Amniotic epithelial cell (primary cell): Measurements from ENCODE around the gene SCIMP.
A peak's percentile ranks its signal among the peaks of the same experiment; 100 is the strongest.
"Not testable (repeated sequence)": the region's sequence is repeated elsewhere in the genome, so short reads cannot be mapped to it uniquely, and the experiment has no call there.

Experiments
- DNase-seq: peaks from one replicate; pipeline ENCODE4 v3.0.0-alpha.2; 2010; ENCODE audit warnings: low read depth

The SCIMP gene

GRCh38 chr17:5234645-5235576 is at the start of gene SCIMP:
TSS of gene SCIMP (minus strand) at chr17:5234860. CDS start at chr17:5234755, 105 bp downstream.
- DNase-seq, result no peak

- peak; percentile 44 for DNase-seq
Measured at GRCh38 chr17:5283571-5284315, 49.1 kb upstream of the SCIMP start.

GRCh38 chr17:5282642-5283217 is 48.1 kb upstream of the SCIMP start:
- no peak for DNase-seq

- DNase-seq, result peak; percentile 78
Measured at GRCh38 chr17:5281814-5282641, 47.4 kb upstream of the SCIMP start, which contains the start of gene RABEP1. TSS of gene RABEP1 (plus strand) at chr17:5282284. CDS start at chr17:5282487, 203 bp downstream.

- DNase-seq, result no peak
Measured at GRCh38 chr17:5272322-5272721, 37.7 kb upstream of the SCIMP start.

GRCh38 chr17:5269241-5269960 is 34.7 kb upstream of the SCIMP start:
- no peak for DNase-seq

GRCh38 chr17:5264893-5265292 is 30.2 kb upstream of the SCIMP start:
- no peak for DNase-seq

GRCh38 chr17:5263441-5263840 is 28.8 kb upstream of the SCIMP start:
- DNase-seq, result no peak

GRCh38 chr17:5262416-5262991 is 27.8 kb upstream of the SCIMP start:
- no peak for DNase-seq

- DNase-seq, result no peak
Measured at GRCh38 chr17:5260542-5260941, 25.9 kb upstream of the SCIMP start.

GRCh38 chr17:5257124-5257523 is 22.5 kb upstream of the SCIMP start:
- DNase-seq, result no peak

- peak; percentile 21 for DNase-seq
Measured at GRCh38 chr17:5254903-5255521, 20.4 kb upstream of the SCIMP start.

- DNase-seq, result no peak
Measured at GRCh38 chr17:5254414-5254813, 19.8 kb upstream of the SCIMP start.

- peak; percentile 81 for DNase-seq
Measured at GRCh38 chr17:5249615-5250014, 15.0 kb upstream of the SCIMP start.

- DNase-seq, result peak; percentile 44
Measured at GRCh38 chr17:5248821-5249479, 14.3 kb upstream of the SCIMP start.

- no peak for DNase-seq
Measured at GRCh38 chr17:5247621-5248020, 13.0 kb upstream of the SCIMP start.

GRCh38 chr17:5241861-5242671 is 7.4 kb upstream of the SCIMP start:
- DNase-seq, result no peak

- DNase-seq, result not testable (repeated sequence)
Measured at GRCh38 chr17:5239769-5240168, 5.1 kb upstream of the SCIMP start.

GRCh38 chr17:5238333-5238732 is 3.7 kb upstream of the SCIMP start:
- DNase-seq, result no peak
